Suprapubic skin (tissue), 4 donors: ENCODE results near the gene IFNA8.

Experiments
- CTCF ChIP-seq, 2 donors: fragments of 200-600 bp in 1 of 2; fragments of 450-650 bp in 1 of 2; sonication (generic) in 1 of 2; IDR thresholded peaks; one replicate each; pipeline ENCODE4 v1.5.1; 2016 to 2019; ENCODE audit warnings: antibody characterized with exemption in 2 of 2, mild to moderate bottlenecking in 1 of 2, moderate library complexity in 1 of 2
- EP300 ChIP-seq: sonication (generic); formaldehyde crosslinking; IDR thresholded peaks from one replicate; pipeline ENCODE4 v1.6.1; 2017; ENCODE audit warnings: antibody characterized with exemption
- POLR2A ChIP-seq, 2 donors: fragments of 450-650 bp; IDR thresholded peaks; one replicate each; pipeline ENCODE4 v1.6.1; 2017; ENCODE audit warnings: antibody characterized with exemption in 2 of 2, mild to moderate bottlenecking in 2 of 2, moderate library complexity in 2 of 2
- POLR2AphosphoS5 ChIP-seq, 3 donors: sonication (generic); formaldehyde crosslinking; IDR thresholded peaks; one replicate each; pipeline ENCODE4 v1.6.1; 2017; ENCODE audit warnings: antibody characterized with exemption in 3 of 3

DNA sequence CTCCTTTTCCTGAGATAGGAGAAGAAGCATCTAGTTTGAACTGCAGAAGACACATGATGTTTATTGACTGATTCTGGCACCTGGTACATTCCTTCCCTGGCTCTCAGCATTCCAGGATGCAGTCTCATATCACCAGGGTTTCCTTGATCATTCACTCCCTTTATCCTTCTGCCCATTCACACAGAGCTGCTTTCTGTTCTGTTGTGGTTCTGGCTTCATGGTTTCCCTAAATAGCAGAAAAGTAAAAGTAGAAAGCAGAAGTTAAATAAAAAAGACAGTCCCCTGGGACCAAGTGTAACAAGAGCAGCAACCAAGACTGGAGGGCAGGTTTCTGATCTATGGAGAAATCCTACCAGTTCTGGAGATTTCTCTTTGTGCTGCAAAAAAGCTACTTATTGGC lies 3.2 kb downstream of the IFNA8 start:
- TF ChIP-seq CTCF (IDR thresholded peaks at IDR 0.05) = no peak
- TF ChIP-seq POLR2A (IDR thresholded peaks at IDR 0.05) = no peak
- no peak for TF ChIP-seq EP300
- no peak for TF ChIP-seq POLR2AphosphoS5 (IDR thresholded peaks at IDR 0.05)
